HepG2 (cell line): ENCODE data around the gene ONECUT1. TPM values are rescaled to one million over a fixed set of nuclear protein-coding genes. Genes with fewer than 3 reads are reported as not detected.

Source experiments
- ATAC-seq: fragments of 200-7000 bp; cut with Tn5 transposase; 3 replicates; pipeline ENCODE4 v1.9.1; 2020; ENCODE audit warnings: mild to moderate bottlenecking, moderate library complexity
- BruUV-seq: library from RNA; stranded (reverse); fragments of 400-500 nt; replicated peaks from 2 replicates; lab custom pipeline; 2021; lab: Mats Ljungman, UMichigan
- CTCF ChIA-PET: fragments of 300-600 bp; formaldehyde crosslinking; extraction: SDS; loops from one replicate; lab custom pipeline; 2021; ENCODE audit warnings: low total read pairs, inconsistent platforms, low intra/inter-chr PET ratio; lab: Yijun Ruan, JAX
- POLR2A ChIA-PET: fragments of 350-600 bp; sonication (Branson Sonifier 250); formaldehyde crosslinking; loops from one replicate; lab custom pipeline; 2020; ENCODE audit warnings: antibody characterized with exemption, inconsistent platforms; lab: Yijun Ruan, JAX
- DNase-seq: peaks from one replicate; pipeline ENCODE4 v3.0.0-alpha.2; 2015; ENCODE audit warnings: low spot score
- FAIRE-seq: peaks from 3 replicates; lab custom pipeline; 2011; peaks lifted over from hg19 to GRCh38; lab: Jason Lieb, UNC
- H2AFZ ChIP-seq: one replicate; pipeline ENCODE4 v1.6.1; 2011; ENCODE audit warnings: low read length, inconsistent platforms
- H3K27ac ChIP-seq: fragments of 300-600 bp; 3 replicates; pipeline ENCODE4 v1.8.0; 2011; ENCODE audit warnings: mixed run types, mild to moderate bottlenecking, mixed read lengths, low read length, inconsistent platforms; ENCODE audit not compliant: insufficient read depth; ENCODE audit errors: extremely low read length
- H3K27me3 ChIP-seq, 2 experiments: fragments of 200-600 bp in 1 of 2; 2 replicates in 1 of 2; 3 replicates in 1 of 2; pipeline versions ENCODE4 v1.6.0 to v1.8.0; 2011; ENCODE audit warnings: low read length in 2 of 2, mild to moderate bottlenecking in 2 of 2, moderate library complexity in 2 of 2, inconsistent platforms in 1 of 2; ENCODE audit not compliant: insufficient read depth in 2 of 2, control insufficient read depth in 1 of 2
- H3K36me3 ChIP-seq, 2 experiments: fragments of 200-600 bp in 1 of 2; replicated peaks in 1 of 2; 2 replicates in 1 of 2; 3 replicates in 1 of 2; pipeline versions ENCODE4 v1.5.1 to v1.8.0; 2011; ENCODE audit warnings: low read length in 2 of 2, inconsistent platforms in 1 of 2; ENCODE audit not compliant: insufficient read depth in 2 of 2, control insufficient read depth in 1 of 2
- H3K4me1 ChIP-seq: 2 replicates; pipeline ENCODE4 v1.5.1; 2012; ENCODE audit warnings: low read length, inconsistent platforms; ENCODE audit not compliant: insufficient read depth
- H3K4me2 ChIP-seq: 2 replicates; pipeline ENCODE4 v1.6.0; 2011; ENCODE audit warnings: low read depth, low read length, inconsistent platforms
- H3K4me3 ChIP-seq, 3 experiments: fragments of 200-600 bp in 1 of 3; sonication (generic), shearing (Covaris generic) in 1 of 3; replicated peaks in 1 of 3; 2 replicates each; pipeline ENCODE4 v1.5.1; 2011 to 2016; ENCODE audit warnings: low read length in 3 of 3, inconsistent platforms in 2 of 3, low read depth in 2 of 3, mild to moderate bottlenecking in 2 of 3, control low read depth in 1 of 3, mixed read lengths in 1 of 3; ENCODE audit not compliant: insufficient read depth in 1 of 3
- H3K79me2 ChIP-seq: one replicate; pipeline ENCODE4 v1.6.1; 2011; ENCODE audit warnings: low read length, inconsistent platforms; ENCODE audit not compliant: insufficient read depth
- H3K9ac ChIP-seq: 2 replicates; pipeline ENCODE4 v1.6.0; 2011; ENCODE audit warnings: mild to moderate bottlenecking, low read depth, low read length, inconsistent platforms; ENCODE audit not compliant: insufficient read depth
- H3K9me3 ChIP-seq: 2 replicates; pipeline ENCODE4 v1.5.1; 2012; ENCODE audit warnings: mild to moderate bottlenecking, low read length
- H4K20me1 ChIP-seq: 2 replicates; pipeline ENCODE4 v1.6.0; 2011; ENCODE audit warnings: inconsistent platforms, mild to moderate bottlenecking, low read length, moderate library complexity; ENCODE audit not compliant: insufficient read depth
- CENPBD1 ChIP-seq: sonication (generic); formaldehyde crosslinking; IDR thresholded peaks from 2 replicates; pipeline ENCODE4 v1.8.0; 2022; ENCODE audit warnings: missing genetic modification reagents, low read depth, mild to moderate bottlenecking, borderline replicate concordance
- KIAA2018 ChIP-seq: sonication (generic); formaldehyde crosslinking; IDR thresholded peaks from 2 replicates; pipeline ENCODE4 v1.5.0; 2020; ENCODE audit warnings: mild to moderate bottlenecking, missing genetic modification reagents, borderline replicate concordance
- TAF15 ChIP-seq: fragments of 200-400 bp; formaldehyde crosslinking; IDR thresholded peaks from one replicate; pipeline ENCODE4 v1.6.1; 2018; ENCODE audit warnings: mild to moderate bottlenecking, low read depth, low read length; ENCODE audit not compliant: poor library complexity, severe bottlenecking
- ZNF558 ChIP-seq: sonication (generic); formaldehyde crosslinking; IDR thresholded peaks from 2 replicates; pipeline ENCODE4 v1.9.0; 2022; ENCODE audit warnings: mild to moderate bottlenecking, missing genetic modification reagents, borderline replicate concordance
- ZNF607 ChIP-seq: sonication (generic); formaldehyde crosslinking; IDR thresholded peaks from 2 replicates; pipeline ENCODE4 v1.5.1; 2020; ENCODE audit warnings: missing genetic modification reagents, mild to moderate bottlenecking, borderline replicate concordance
- WGBS: methylation state at CpG from one replicate; pipeline ENCODE4 v1.1.6; 2017; ENCODE audit warnings: low lambda C conversion rate; 5-methylcytosine and 5-hydroxymethylcytosine counted together
- in situ Hi-C: cut with HindIII; loops from 2 replicates; pipeline ENCODE4 v1.10.0; 2017; ENCODE audit warnings: low pct_unique_long_range_greater_than_20kb; ENCODE audit not compliant: extremely low pct_ligation_motif_present
- intact Hi-C: fragments of 100-400 bp; cut with micrococcal nuclease; formaldehyde crosslinking; loops from one replicate; pipeline ENCODE4 v1.10.0; 2022; ENCODE audit not compliant: unreplicated experiment
- polyA plus RNA-seq, 8 experiments: library from polyadenylated mRNA; depleted of rRNA in 3 of 8; stranded (reverse) in 7 of 8; unstranded in 1 of 8; fragments of >200 nt; fragmentation: Illumina TruSeq in 4 of 8; extraction: Trizol in 4 of 8; gene quantifications; 2 replicates each; pipeline versions ENCODE4 v1.2.1 to v1.2.3, GENCODE V29; 2011 to 2016; ENCODE audit warnings: low read depth in 4 of 8, missing spikeins in 1 of 8, mixed read lengths in 1 of 8; ENCODE audit not compliant: insufficient read depth in 1 of 8
- total RNA-seq, 5 experiments: library from RNA; depleted of rRNA; stranded (reverse); fragments of >200 nt; fragmentation: Illumina TruSeq; extraction: Trizol; gene quantifications; 2 replicates each; pipeline ENCODE4 v1.2.3, GENCODE V29; 2016; ENCODE audit warnings: low read depth in 1 of 5
- TF ChIP-seq, protein P1 (sequence below): sonication (generic); formaldehyde crosslinking; conservative IDR thresholded peaks from 2 replicates; pipeline ENCODE4 v1.8.0; 2022; ENCODE audit warnings: low read depth, missing genetic modification reagents
- TF ChIP-seq, protein P2 (sequence below): sonication (generic); formaldehyde crosslinking; IDR thresholded peaks from 2 replicates; pipeline ENCODE4 v1.5.1; 2020; ENCODE audit warnings: mild to moderate bottlenecking, moderate library complexity, missing genetic modification reagents

Gene ONECUT1
- total and polyA plus RNA-seq, 2 of the 13 experiments (the other 11 are each of a cell fraction or from before 2014, with no cell fraction given) = 3.5 to 9.1 TPM

DNA sequence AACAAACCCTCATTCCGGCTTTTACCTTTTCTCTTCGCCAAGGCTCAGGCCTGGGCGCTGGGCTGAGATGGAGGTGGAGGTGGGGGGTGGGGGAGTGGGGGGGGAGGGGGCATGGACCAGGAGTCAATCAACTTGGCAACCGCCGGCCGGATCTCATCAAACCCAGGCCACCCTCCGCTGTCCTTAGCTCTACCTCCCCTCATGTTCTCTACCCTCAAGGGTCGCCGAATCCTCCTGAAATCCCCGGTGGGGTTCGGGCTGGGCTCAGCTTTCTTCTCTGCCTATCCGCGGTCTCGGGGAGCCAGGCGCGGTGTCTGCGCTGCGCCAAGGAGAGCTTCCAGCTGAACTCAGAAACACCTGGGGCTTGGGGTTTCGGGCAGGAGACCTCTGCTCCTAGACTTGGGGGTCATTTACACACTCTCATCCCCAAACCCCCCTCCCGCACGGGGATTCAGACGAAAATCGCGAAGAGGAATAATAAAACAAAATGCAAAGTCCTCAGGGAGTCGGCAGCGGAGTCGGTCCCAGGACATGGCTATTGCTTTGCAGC lies 2.5 kb downstream of the ONECUT1 start:
- ChIA-PET POLR2A (interaction anchor here (0.6 to 2.2 kb wide), 5 partner anchors 21 to 667 kb away, joined by 3 to 6 read pairs (median 3); no protein-coding TSS in a partner anchor), CTCF (no interaction called here)
- in situ Hi-C loops = loop anchor here (10.0 kb wide), 1 partner anchor 927 kb away; no protein-coding TSS in a partner anchor
- Histone ChIP-seq H4K20me1 (no peaks in the 10 kb centered on the region), H3K27ac (peak overlapping the region; percentile 84), H3K4me3 (peak overlapping the region; percentile 67 to 80 (median 76); a peak in 5 of 6 replicates), H3K9ac (peak overlapping the region; percentile 64), H2AFZ (no peak overlapping the region), H3K9me3 (peaks cover 22% of the 10 kb centered on the region; the same call in 1 of the 2 replicates), H3K27me3 (peaks cover 0 to 6% of the 10 kb centered on the region in 2 experiments; a peak in 2 of 5 replicates), H3K4me1 (peaks cover 47% of the 10 kb centered on the region), H3K4me2 (peak overlapping the region; percentile 89), H3K79me2 (peaks cover 50% of the 10 kb centered on the region), H3K36me3 (peaks cover 0 to 3% of the 10 kb centered on the region in 2 experiments; a peak in 1 of 5 replicates)
- intact Hi-C loops = loop anchor here (10.0 kb wide), 1 partner anchor 247 kb away; no protein-coding TSS in a partner anchor
- TF ChIP-seq ZNF607 (CRISPR knock-in tag) (0 out of 2 replicates have a peak, but pooled peaks have one; percentile 36), ZNF558 (0 out of 2 replicates have a peak, but pooled peaks have one; percentile 33), CENPBD1 (CRISPR knock-in tag) (no peak), KIAA2018 (no peak), TAF15 (no peak)
- TF ChIP-seq, protein P1, sequence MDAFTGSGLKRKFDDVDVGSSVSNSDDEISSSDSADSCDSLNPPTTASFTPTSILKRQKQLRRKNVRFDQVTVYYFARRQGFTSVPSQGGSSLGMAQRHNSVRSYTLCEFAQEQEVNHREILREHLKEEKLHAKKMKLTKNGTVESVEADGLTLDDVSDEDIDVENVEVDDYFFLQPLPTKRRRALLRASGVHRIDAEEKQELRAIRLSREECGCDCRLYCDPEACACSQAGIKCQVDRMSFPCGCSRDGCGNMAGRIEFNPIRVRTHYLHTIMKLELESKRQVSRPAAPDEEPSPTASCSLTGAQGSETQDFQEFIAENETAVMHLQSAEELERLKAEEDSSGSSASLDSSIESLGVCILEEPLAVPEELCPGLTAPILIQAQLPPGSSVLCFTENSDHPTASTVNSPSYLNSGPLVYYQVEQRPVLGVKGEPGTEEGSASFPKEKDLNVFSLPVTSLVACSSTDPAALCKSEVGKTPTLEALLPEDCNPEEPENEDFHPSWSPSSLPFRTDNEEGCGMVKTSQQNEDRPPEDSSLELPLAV (CRISPR knock-in tag) = no peak
- TF ChIP-seq, protein P2, sequence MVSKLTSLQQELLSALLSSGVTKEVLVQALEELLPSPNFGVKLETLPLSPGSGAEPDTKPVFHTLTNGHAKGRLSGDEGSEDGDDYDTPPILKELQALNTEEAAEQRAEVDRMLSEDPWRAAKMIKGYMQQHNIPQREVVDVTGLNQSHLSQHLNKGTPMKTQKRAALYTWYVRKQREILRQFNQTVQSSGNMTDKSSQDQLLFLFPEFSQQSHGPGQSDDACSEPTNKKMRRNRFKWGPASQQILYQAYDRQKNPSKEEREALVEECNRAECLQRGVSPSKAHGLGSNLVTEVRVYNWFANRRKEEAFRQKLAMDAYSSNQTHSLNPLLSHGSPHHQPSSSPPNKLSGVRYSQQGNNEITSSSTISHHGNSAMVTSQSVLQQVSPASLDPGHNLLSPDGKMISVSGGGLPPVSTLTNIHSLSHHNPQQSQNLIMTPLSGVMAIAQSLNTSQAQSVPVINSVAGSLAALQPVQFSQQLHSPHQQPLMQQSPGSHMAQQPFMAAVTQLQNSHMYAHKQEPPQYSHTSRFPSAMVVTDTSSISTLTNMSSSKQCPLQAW (CRISPR knock-in tag) = no peak
- no TSS peak for BruUV-seq
- DNase-seq = no peak
- 62% methylated on average over 22 of the region's 27 CpGs for WGBS
- ATAC-seq = no peak
- no peak for FAIRE-seq
